GM23338 (cell line): ENCODE data around the gene SEMA5A. TPM values are rescaled to one million over a fixed set of nuclear protein-coding genes. Genes with fewer than 3 reads are reported as not detected.

Experiments
- ATAC-seq: fragments of 200-7000 bp; cut with Tn5 transposase; 3 replicates; pipeline ENCODE4 v1.9.1; 2020
- DNase-seq: peaks from one replicate; pipeline ENCODE4 v3.0.0-alpha.2; 2015; ENCODE audit warnings: low spot score
- H2AFZ ChIP-seq: fragments of 200-600 bp; sonication (generic); 2 replicates; pipeline ENCODE4 v1.8.0; 2016; ENCODE audit warnings: antibody characterized with exemption, mild to moderate bottlenecking, moderate library complexity
- H3F3A ChIP-seq: fragments of 200-600 bp; sonication (generic); replicated peaks from 2 replicates; pipeline ENCODE4 v1.8.0; 2017; ENCODE audit warnings: antibody characterized with exemption, mixed run types, low read depth
- H3K27ac ChIP-seq: fragments of 200-600 bp; sonication (generic); 2 replicates; pipeline ENCODE4 v1.6.1; 2016; ENCODE audit warnings: low read depth
- H3K27me3 ChIP-seq: fragments of 200-600 bp; sonication (generic); 2 replicates; pipeline ENCODE4 v1.8.0; 2016; ENCODE audit warnings: mild to moderate bottlenecking, mixed run types, moderate library complexity; ENCODE audit not compliant: insufficient read depth
- H3K36me3 ChIP-seq: fragments of 200-600 bp; sonication (generic); 2 replicates; pipeline ENCODE4 v1.8.0; 2016; ENCODE audit warnings: mild to moderate bottlenecking; ENCODE audit not compliant: insufficient read depth
- H3K4me1 ChIP-seq: fragments of 200-600 bp; sonication (generic); 2 replicates; pipeline ENCODE4 v1.8.0; 2016; ENCODE audit warnings: mild to moderate bottlenecking, moderate library complexity; ENCODE audit not compliant: insufficient read depth
- H3K4me2 ChIP-seq: fragments of 200-600 bp; sonication (generic); 2 replicates; pipeline ENCODE4 v1.7.1; 2017; ENCODE audit warnings: mixed run types
- H3K4me3 ChIP-seq: fragments of 200-600 bp; sonication (generic); 2 replicates; pipeline ENCODE4 v1.6.1; 2016; ENCODE audit warnings: mixed run types
- H3K79me2 ChIP-seq: fragments of 200-600 bp; sonication (generic); replicated peaks from 2 replicates; pipeline ENCODE4 v1.8.0; 2017; ENCODE audit warnings: mild to moderate bottlenecking; ENCODE audit not compliant: insufficient read depth
- H3K9me2 ChIP-seq: fragments of 200-600 bp; sonication (generic); 2 replicates; pipeline ENCODE4 v1.8.0; 2017; ENCODE audit not compliant: insufficient read depth
- H4K20me1 ChIP-seq: fragments of 200-600 bp; sonication (generic); replicated peaks from 2 replicates; pipeline ENCODE4 v1.8.0; 2017; ENCODE audit warnings: mild to moderate bottlenecking; ENCODE audit not compliant: insufficient read depth
- H3K27ac Mint-ChIP-seq: 2 replicates; pipeline ENCODE4 v1.8.0; 2020; ENCODE audit warnings: inconsistent platforms, mild to moderate bottlenecking, moderate library complexity, mixed read lengths
- H3K27me3 Mint-ChIP-seq: 3 replicates; pipeline ENCODE4 v1.8.0; 2022; ENCODE audit warnings: low read depth, mild to moderate bottlenecking, moderate library complexity, mixed read lengths, inconsistent platforms; ENCODE audit not compliant: insufficient read depth, poor library complexity
- H3K36me3 Mint-ChIP-seq: 3 replicates; pipeline ENCODE4 v1.8.0; 2021; ENCODE audit warnings: low read depth, mild to moderate bottlenecking, inconsistent platforms, moderate library complexity, mixed read lengths
- H3K4me1 Mint-ChIP-seq: 3 replicates; pipeline ENCODE4 v1.8.0; 2020; ENCODE audit warnings: mild to moderate bottlenecking, inconsistent platforms, mixed read lengths
- H3K4me3 Mint-ChIP-seq: 3 replicates; pipeline ENCODE4 v1.8.0; 2021; ENCODE audit warnings: moderate library complexity, mild to moderate bottlenecking, inconsistent platforms, mixed read lengths
- H3K9me3 Mint-ChIP-seq: 3 replicates; pipeline ENCODE4 v1.8.0; 2020; ENCODE audit warnings: moderate library complexity, mild to moderate bottlenecking, inconsistent platforms, mixed read lengths
- EZH2phosphoT487 ChIP-seq: fragments of 200-600 bp; sonication (generic); IDR thresholded peaks from one replicate; pipeline ENCODE4 v1.8.1; 2018; ENCODE audit warnings: antibody characterized with exemption; ENCODE audit not compliant: unreplicated experiment
- JUNB ChIP-seq: IDR thresholded peaks from one replicate; pipeline ENCODE4 v1.6.1; 2016; ENCODE audit warnings: antibody characterized with exemption; ENCODE audit not compliant: unreplicated experiment
- NANOG ChIP-seq: IDR thresholded peaks from 2 replicates; pipeline ENCODE4 v1.6.1; 2016; ENCODE audit warnings: antibody characterized with exemption, borderline replicate concordance
- STAT1 ChIP-seq: IDR thresholded peaks from one replicate; pipeline ENCODE4 v1.6.1; 2016; ENCODE audit warnings: antibody characterized with exemption; ENCODE audit not compliant: unreplicated experiment
- ZNF114 ChIP-seq: fragments of 250-450 bp; sonication (Bioruptor Pico); IDR thresholded peaks from 2 replicates; pipeline ENCODE4 v1.5.0; 2020; ENCODE audit warnings: mild to moderate bottlenecking, moderate library complexity
- ZNF331 ChIP-seq: fragments of 250-450 bp; sonication (Bioruptor Pico); IDR thresholded peaks from 2 replicates; pipeline ENCODE4 v1.5.0; 2020; ENCODE audit warnings: low read depth, mild to moderate bottlenecking, moderate library complexity
- polyA plus RNA-seq: library from polyadenylated mRNA; unstranded; fragments of >200 nt; fragmentation: Nextera tagmentation; extraction: Ambion mirVana; gene quantifications from 2 replicates; pipeline ENCODE4 v1.2.1, GENCODE V29; 2016
- total RNA-seq: library from RNA; depleted of rRNA; stranded (reverse); fragments of >200 nt; shearing (Covaris generic); gene quantifications from 2 replicates; pipeline ENCODE4 v1.2.3, GENCODE V29; 2014
- TF ChIP-seq, protein P1 (sequence below), 2 experiments: fragments of 200-600 bp in 1 of 2; sonication (generic) in 1 of 2; conservative IDR thresholded peaks; 2 replicates each; pipeline versions ENCODE4 v1.5.1 to v1.6.1; 2016 to 2017; ENCODE audit warnings: antibody characterized with exemption in 2 of 2, low read depth in 2 of 2, mild to moderate bottlenecking in 2 of 2, moderate library complexity in 1 of 2
- TF ChIP-seq, protein P2 (sequence below): IDR thresholded peaks from 2 replicates; pipeline ENCODE4 v1.6.1; 2016; ENCODE audit warnings: antibody characterized with exemption
- TF ChIP-seq, protein P3 (sequence below): fragments of 250-450 bp; sonication (Bioruptor Pico); IDR thresholded peaks from 2 replicates; pipeline ENCODE4 v1.5.0; 2020; ENCODE audit warnings: mild to moderate bottlenecking, moderate library complexity

SEMA5A gene
- total and polyA plus RNA-seq, 2 experiments from 2014 or later: 2.1 to 8.1 TPM

DNA sequence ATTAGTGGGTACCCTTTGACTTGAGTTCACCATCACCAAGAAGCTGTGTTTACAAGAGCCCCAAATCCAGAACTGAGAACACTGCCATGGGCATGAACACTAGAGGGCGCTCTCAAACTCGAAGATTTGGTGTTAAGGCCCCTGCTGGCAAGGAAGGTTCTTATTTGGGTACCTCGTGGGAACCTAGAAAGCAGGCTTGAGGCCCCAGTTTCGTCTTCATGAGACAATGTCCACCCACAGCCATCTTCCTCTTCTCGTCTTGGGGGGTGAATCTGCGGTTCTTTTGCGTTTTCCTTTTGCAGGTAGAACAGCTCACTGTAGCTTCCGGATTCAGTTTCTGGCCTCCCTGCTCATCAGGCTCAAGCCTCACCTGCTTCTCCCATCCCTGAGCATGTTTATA is 184.0 kb downstream of the SEMA5A start:
- no peak overlapping the region for H2AFZ ChIP-seq
- H3K4me2 ChIP-seq: no peak overlapping the region
- TF ChIP-seq NANOG: no peak
- TF ChIP-seq, protein P1, sequence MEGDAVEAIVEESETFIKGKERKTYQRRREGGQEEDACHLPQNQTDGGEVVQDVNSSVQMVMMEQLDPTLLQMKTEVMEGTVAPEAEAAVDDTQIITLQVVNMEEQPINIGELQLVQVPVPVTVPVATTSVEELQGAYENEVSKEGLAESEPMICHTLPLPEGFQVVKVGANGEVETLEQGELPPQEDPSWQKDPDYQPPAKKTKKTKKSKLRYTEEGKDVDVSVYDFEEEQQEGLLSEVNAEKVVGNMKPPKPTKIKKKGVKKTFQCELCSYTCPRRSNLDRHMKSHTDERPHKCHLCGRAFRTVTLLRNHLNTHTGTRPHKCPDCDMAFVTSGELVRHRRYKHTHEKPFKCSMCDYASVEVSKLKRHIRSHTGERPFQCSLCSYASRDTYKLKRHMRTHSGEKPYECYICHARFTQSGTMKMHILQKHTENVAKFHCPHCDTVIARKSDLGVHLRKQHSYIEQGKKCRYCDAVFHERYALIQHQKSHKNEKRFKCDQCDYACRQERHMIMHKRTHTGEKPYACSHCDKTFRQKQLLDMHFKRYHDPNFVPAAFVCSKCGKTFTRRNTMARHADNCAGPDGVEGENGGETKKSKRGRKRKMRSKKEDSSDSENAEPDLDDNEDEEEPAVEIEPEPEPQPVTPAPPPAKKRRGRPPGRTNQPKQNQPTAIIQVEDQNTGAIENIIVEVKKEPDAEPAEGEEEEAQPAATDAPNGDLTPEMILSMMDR (conservative IDR thresholded peaks at IDR 0.05; ENCODE audit: low read depth in 2 of 2): peak; percentile 94
- H3K36me3 Mint-ChIP-seq: no peaks in the 10 kb centered on the region
- 0 out of 2 replicates have a peak, but pooled peaks cover 4% of the 10 kb centered on the region for H3K9me2 ChIP-seq
- H3K27me3 ChIP-seq: no peaks in the 10 kb centered on the region
- H3K4me1 Mint-ChIP-seq: peaks cover 15% of the 10 kb centered on the region; the same call in 2 of the 3 replicates
- H3K9me3 Mint-ChIP-seq: no peaks in the 10 kb centered on the region
- H3K79me2 ChIP-seq: no peaks in the 10 kb centered on the region
- H3K4me3 ChIP-seq: no peak overlapping the region
- peaks cover 4% of the 10 kb centered on the region for H3K27me3 Mint-ChIP-seq
- DNase-seq: peak; percentile 95
- H3K36me3 ChIP-seq: no peaks in the 10 kb centered on the region
- peak; percentile 96 for ATAC-seq
- no peaks in the 10 kb centered on the region for H3F3A ChIP-seq
- H3K4me1 ChIP-seq: peaks cover 17% of the 10 kb centered on the region
- no peak overlapping the region for H3K27ac ChIP-seq
- H4K20me1 ChIP-seq: no peaks in the 10 kb centered on the region
- no peak overlapping the region for H3K4me3 Mint-ChIP-seq
- no peak overlapping the region for H3K27ac Mint-ChIP-seq

DNA sequence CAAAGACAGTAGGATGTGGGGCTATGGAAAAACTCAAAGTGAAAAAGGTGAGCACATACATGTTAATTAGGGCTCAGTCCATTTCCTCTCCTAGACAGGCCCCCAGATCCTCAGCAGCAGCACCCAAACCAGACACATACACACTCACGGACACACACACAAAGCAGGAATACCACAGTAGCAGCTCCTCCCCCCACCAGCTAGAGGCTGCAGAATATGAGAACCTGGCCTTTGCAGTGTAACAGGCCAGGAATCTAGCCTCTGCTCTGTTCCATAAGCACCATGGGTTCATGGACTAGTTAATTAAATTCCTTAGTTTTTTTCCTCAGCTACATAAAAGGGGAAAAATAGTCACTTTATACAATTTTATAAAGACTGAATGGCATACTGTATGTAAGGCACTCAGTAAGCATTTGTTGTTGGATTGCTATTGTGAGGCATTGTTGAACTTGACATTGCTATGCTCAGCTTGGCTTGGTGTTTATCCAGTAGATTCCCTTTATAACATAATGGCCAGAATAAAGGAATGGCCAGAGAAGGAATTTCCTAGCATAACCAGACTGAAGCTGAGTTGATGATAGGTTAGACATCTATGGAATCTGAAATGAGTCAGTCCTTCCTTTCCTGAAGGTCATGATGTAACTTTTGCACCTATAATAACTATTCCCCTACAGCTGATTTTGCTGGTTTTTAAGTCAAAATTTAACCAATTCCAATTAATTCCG is 186.8 kb downstream of the SEMA5A start:
- peaks cover 9% of the 10 kb centered on the region; the same call in 1 of the 2 replicates for H3K4me1 ChIP-seq
- no peak overlapping the region for H3K4me2 ChIP-seq
- ATAC-seq (no peak), DNase-seq (no peak)
- no peak overlapping the region for H2AFZ ChIP-seq
- Mint-ChIP-seq H3K27ac (peak overlapping the region; percentile 37; the same call in 1 of the 2 replicates), H3K4me1 (peaks cover 4% of the 10 kb centered on the region; the same call in 1 of the 3 replicates), H3K9me3 (no peaks in the 10 kb centered on the region), H3K36me3 (no peaks in the 10 kb centered on the region), H3K4me3 (no peak overlapping the region), H3K27me3 (peaks cover 4% of the 10 kb centered on the region)
- H3K27ac ChIP-seq: no peak overlapping the region
- H4K20me1 ChIP-seq: no peaks in the 10 kb centered on the region
- no peaks in the 10 kb centered on the region for H3K36me3 ChIP-seq
- no peaks in the 10 kb centered on the region for H3F3A ChIP-seq
- H3K27me3 ChIP-seq: no peaks in the 10 kb centered on the region
- no peak overlapping the region for H3K4me3 ChIP-seq
- no peaks in the 10 kb centered on the region for H3K79me2 ChIP-seq
- H3K9me2 ChIP-seq: 0 out of 2 replicates have a peak, but pooled peaks cover 4% of the 10 kb centered on the region
- TF ChIP-seq NANOG (no peak), EZH2phosphoT487 (no peak), ZNF331 (CRISPR knock-in tag) (no peak), STAT1 (no peak), JUNB (no peak), ZNF114 (CRISPR knock-in tag) (no peak)
- TF ChIP-seq, protein P2, sequence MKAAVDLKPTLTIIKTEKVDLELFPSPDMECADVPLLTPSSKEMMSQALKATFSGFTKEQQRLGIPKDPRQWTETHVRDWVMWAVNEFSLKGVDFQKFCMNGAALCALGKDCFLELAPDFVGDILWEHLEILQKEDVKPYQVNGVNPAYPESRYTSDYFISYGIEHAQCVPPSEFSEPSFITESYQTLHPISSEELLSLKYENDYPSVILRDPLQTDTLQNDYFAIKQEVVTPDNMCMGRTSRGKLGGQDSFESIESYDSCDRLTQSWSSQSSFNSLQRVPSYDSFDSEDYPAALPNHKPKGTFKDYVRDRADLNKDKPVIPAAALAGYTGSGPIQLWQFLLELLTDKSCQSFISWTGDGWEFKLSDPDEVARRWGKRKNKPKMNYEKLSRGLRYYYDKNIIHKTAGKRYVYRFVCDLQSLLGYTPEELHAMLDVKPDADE: no peak
- TF ChIP-seq, protein P3, sequence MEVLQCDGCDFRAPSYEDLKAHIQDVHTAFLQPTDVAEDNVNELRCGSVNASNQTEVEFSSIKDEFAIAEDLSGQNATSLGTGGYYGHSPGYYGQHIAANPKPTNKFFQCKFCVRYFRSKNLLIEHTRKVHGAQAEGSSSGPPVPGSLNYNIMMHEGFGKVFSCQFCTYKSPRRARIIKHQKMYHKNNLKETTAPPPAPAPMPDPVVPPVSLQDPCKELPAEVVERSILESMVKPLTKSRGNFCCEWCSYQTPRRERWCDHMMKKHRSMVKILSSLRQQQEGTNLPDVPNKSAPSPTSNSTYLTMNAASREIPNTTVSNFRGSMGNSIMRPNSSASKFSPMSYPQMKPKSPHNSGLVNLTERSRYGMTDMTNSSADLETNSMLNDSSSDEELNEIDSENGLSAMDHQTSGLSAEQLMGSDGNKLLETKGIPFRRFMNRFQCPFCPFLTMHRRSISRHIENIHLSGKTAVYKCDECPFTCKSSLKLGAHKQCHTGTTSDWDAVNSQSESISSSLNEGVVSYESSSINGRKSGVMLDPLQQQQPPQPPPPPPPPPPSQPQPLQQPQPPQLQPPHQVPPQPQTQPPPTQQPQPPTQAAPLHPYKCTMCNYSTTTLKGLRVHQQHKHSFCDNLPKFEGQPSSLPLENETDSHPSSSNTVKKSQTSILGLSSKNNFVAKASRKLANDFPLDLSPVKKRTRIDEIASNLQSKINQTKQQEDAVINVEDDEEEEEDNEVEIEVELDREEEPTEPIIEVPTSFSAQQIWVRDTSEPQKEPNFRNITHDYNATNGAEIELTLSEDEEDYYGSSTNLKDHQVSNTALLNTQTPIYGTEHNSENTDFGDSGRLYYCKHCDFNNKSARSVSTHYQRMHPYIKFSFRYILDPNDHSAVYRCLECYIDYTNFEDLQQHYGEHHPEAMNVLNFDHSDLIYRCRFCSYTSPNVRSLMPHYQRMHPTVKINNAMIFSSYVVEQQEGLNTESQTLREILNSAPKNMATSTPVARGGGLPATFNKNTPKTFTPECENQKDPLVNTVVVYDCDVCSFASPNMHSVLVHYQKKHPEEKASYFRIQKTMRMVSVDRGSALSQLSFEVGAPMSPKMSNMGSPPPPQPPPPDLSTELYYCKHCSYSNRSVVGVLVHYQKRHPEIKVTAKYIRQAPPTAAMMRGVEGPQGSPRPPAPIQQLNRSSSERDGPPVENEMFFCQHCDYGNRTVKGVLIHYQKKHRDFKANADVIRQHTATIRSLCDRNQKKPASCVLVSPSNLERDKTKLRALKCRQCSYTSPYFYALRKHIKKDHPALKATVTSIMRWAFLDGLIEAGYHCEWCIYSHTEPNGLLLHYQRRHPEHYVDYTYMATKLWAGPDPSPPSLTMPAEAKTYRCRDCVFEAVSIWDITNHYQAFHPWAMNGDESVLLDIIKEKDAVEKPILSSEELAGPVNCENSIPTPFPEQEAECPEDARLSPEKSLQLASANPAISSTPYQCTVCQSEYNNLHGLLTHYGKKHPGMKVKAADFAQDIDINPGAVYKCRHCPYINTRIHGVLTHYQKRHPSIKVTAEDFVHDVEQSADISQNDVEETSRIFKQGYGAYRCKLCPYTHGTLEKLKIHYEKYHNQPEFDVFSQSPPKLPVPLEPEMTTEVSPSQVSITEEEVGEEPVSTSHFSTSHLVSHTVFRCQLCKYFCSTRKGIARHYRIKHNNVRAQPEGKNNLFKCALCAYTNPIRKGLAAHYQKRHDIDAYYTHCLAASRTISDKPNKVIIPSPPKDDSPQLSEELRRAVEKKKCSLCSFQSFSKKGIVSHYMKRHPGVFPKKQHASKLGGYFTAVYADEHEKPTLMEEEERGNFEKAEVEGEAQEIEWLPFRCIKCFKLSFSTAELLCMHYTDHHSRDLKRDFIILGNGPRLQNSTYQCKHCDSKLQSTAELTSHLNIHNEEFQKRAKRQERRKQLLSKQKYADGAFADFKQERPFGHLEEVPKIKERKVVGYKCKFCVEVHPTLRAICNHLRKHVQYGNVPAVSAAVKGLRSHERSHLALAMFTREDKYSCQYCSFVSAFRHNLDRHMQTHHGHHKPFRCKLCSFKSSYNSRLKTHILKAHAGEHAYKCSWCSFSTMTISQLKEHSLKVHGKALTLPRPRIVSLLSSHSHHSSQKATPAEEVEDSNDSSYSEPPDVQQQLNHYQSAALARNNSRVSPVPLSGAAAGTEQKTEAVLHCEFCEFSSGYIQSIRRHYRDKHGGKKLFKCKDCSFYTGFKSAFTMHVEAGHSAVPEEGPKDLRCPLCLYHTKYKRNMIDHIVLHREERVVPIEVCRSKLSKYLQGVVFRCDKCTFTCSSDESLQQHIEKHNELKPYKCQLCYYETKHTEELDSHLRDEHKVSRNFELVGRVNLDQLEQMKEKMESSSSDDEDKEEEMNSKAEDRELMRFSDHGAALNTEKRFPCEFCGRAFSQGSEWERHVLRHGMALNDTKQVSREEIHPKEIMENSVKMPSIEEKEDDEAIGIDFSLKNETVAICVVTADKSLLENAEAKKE (CRISPR knock-in tag): no peak
- TF ChIP-seq, protein P1 (conservative IDR thresholded peaks at IDR 0.05; ENCODE audit: low read depth in 2 of 2): no peak
